HG03460 (cell line): Measurements from ENCODE around the gene METTL5.
"Not testable (repeated sequence)": the region's sequence is repeated elsewhere in the genome, so short reads cannot be mapped to it uniquely, and the experiment has no call there.

ENCODE experiments used
- ATAC-seq: cut with Tn5 transposase; IDR thresholded peaks from one replicate; pipeline ENCODE4 v1.9.1; 2021; ENCODE audit not compliant: unreplicated experiment

METTL5 gene

GRCh38 chr2:169834401-169834800, 9.7 kb upstream of the METTL5 start:
- ATAC-seq, result no peak

- ATAC-seq, result peak; percentile 25
These were observed 3.6 kb upstream of the METTL5 start for GRCh38 chr2:169828141-169828811.

- peak; percentile 82 for ATAC-seq
These were observed 2.8 kb upstream of the METTL5 start, which contains the start of gene UBR3 for GRCh38 chr2:169827272-169828140. UBR3 (plus strand) TSS chr2:169827454; CDS start chr2:169827508, 54 bp downstream.

- ATAC-seq, result no peak
These were observed 721 bp downstream of the METTL5 start for GRCh38 chr2:169823996-169824372.

- no peak for ATAC-seq
These were observed 1.8 kb downstream of the METTL5 start for GRCh38 chr2:169822785-169823392.

GRCh38 chr2:169822036-169822435, 2.7 kb downstream of the METTL5 start:
- no peak for ATAC-seq

- ATAC-seq, result not testable (repeated sequence)
These were observed 4.6 kb downstream of the METTL5 start for GRCh38 chr2:169820101-169820500.

GRCh38 chr2:169819106-169819505, 5.6 kb downstream of the METTL5 start:
- no peak for ATAC-seq

- no peak for ATAC-seq
These were observed 6.5 kb downstream of the METTL5 start for GRCh38 chr2:169818241-169818640.

GRCh38 chr2:169817369-169817768, 7.3 kb downstream of the METTL5 start:
- ATAC-seq, result not testable (repeated sequence)

- ATAC-seq, result not testable (repeated sequence)
These were observed 7.7 kb downstream of the METTL5 start for GRCh38 chr2:169816961-169817360.

GRCh38 chr2:169815849-169816248, 8.9 kb downstream of the METTL5 start:
- no peak for ATAC-seq

- ATAC-seq, result no peak
These were observed 16.5 kb downstream of the METTL5 start for GRCh38 chr2:169808221-169808620.

- ATAC-seq, result no peak
These were observed 18.1 kb downstream of the METTL5 start for GRCh38 chr2:169806586-169806985.

GRCh38 chr2:169803480-169803879, 21.2 kb downstream of the METTL5 start:
- no peak for ATAC-seq

GRCh38 chr2:169798718-169799592, 25.8 kb downstream of the METTL5 start, which contains the start of gene SSB:
SSB (plus strand) TSS chr2:169798871; CDS start chr2:169800961, 2,090 bp downstream.
- ATAC-seq, result peak; percentile 98

- ATAC-seq, result no peak
These were observed 26.3 kb downstream of the METTL5 start for GRCh38 chr2:169798397-169798717.

- ATAC-seq, result no peak
These were observed 27.1 kb downstream of the METTL5 start for GRCh38 chr2:169797601-169798000.

- no peak for ATAC-seq
These were observed 28.3 kb downstream of the METTL5 start for GRCh38 chr2:169796441-169796840.

GRCh38 chr2:169795181-169795580, 29.5 kb downstream of the METTL5 start:
- ATAC-seq, result no peak

GRCh38 chr2:169790581-169790980, 34.1 kb downstream of the METTL5 start:
- no peak for ATAC-seq
